PC-9 (cell line): ENCODE data around the gene AFAP1. TPM values are rescaled to one million over a fixed set of nuclear protein-coding genes. Genes with fewer than 3 reads are reported as not detected.

Source experiments
- BruUV-seq: library from RNA; stranded (reverse); fragments of 400-500 nt; replicated peaks from 2 replicates; lab custom pipeline; 2021; lab: Mats Ljungman, UMichigan
- CTCF ChIA-PET: fragments of 300-600 bp; sonication (Branson Sonifier 250); formaldehyde crosslinking; loops from one replicate; lab custom pipeline; 2022; ENCODE audit warnings: antibody characterized with exemption; lab: Charles Lee
- POLR2A ChIA-PET: fragments of 300-600 bp; sonication (Branson Sonifier 250); formaldehyde crosslinking; loops from one replicate; lab custom pipeline; 2022; ENCODE audit warnings: antibody characterized with exemption; ENCODE audit not compliant: unreplicated experiment; lab: Charles Lee
- DNase-seq, 2 experiments: peaks; one replicate each; pipeline versions ENCODE4 v3.0.0 to v3.0.0-alpha.2; 2015 to 2022; ENCODE audit warnings: mixed read lengths in 1 of 2
- H2AFZ ChIP-seq: fragments of 200-600 bp; sonication (generic); 2 replicates; pipeline ENCODE4 v1.8.1; 2017; ENCODE audit warnings: antibody characterized with exemption
- H3F3A ChIP-seq: fragments of 200-600 bp; sonication (generic); 2 replicates; pipeline ENCODE4 v1.8.1; 2017; ENCODE audit warnings: antibody characterized with exemption, mild to moderate bottlenecking, low read depth; ENCODE audit not compliant: insufficient read depth
- H3K27ac ChIP-seq: fragments of 200-600 bp; sonication (generic); 2 replicates; pipeline ENCODE4 v1.6.1; 2016; ENCODE audit warnings: mixed run types
- H3K27me3 ChIP-seq: fragments of 200-600 bp; sonication (generic); 2 replicates; pipeline ENCODE4 v1.6.1; 2016; ENCODE audit warnings: low read depth, mixed run types; ENCODE audit not compliant: insufficient read depth
- H3K36me3 ChIP-seq: fragments of 200-600 bp; sonication (generic); 2 replicates; pipeline ENCODE4 v1.6.1; 2016; ENCODE audit warnings: low read depth, mixed run types
- H3K4me1 ChIP-seq: fragments of 200-600 bp; sonication (generic); replicated peaks from 2 replicates; pipeline ENCODE4 v1.6.1; 2016; ENCODE audit warnings: mixed run types; ENCODE audit not compliant: insufficient read depth
- H3K4me2 ChIP-seq: fragments of 200-600 bp; sonication (generic); 2 replicates; pipeline ENCODE4 v1.6.1; 2017; ENCODE audit warnings: mixed run types
- H3K4me3 ChIP-seq: fragments of 200-600 bp; sonication (generic); 2 replicates; pipeline ENCODE4 v1.6.1; 2016; ENCODE audit warnings: mixed run types
- H3K79me2 ChIP-seq: fragments of 200-600 bp; sonication (generic); 2 replicates; pipeline ENCODE4 v1.6.1; 2017; ENCODE audit warnings: low read depth, mixed run types
- H3K9me2 ChIP-seq: fragments of 200-600 bp; sonication (generic); 2 replicates; pipeline ENCODE4 v1.8.1; 2017; ENCODE audit warnings: mild to moderate bottlenecking; ENCODE audit not compliant: insufficient read depth
- H3K9me3 ChIP-seq: fragments of 200-600 bp; sonication (generic); 2 replicates; pipeline ENCODE4 v1.8.1; 2016; ENCODE audit warnings: low read depth; ENCODE audit not compliant: insufficient read depth
- H4K20me1 ChIP-seq: fragments of 200-600 bp; sonication (generic); 2 replicates; pipeline ENCODE4 v1.8.1; 2017; ENCODE audit not compliant: insufficient read depth
- CTCF ChIP-seq: fragments of 200-600 bp; sonication (generic); conservative IDR thresholded peaks from 2 replicates; pipeline ENCODE4 v1.6.1; 2017; ENCODE audit warnings: mixed run types, antibody characterized with exemption, mild to moderate bottlenecking, moderate library complexity
- EZH2 ChIP-seq: fragments of 200-600 bp; sonication (generic); IDR thresholded peaks from 2 replicates; pipeline ENCODE4 v1.8.0; 2017; ENCODE audit warnings: antibody characterized with exemption, low read depth
- intact Hi-C: fragments of 100-400 bp; cut with micrococcal nuclease; formaldehyde crosslinking; loops from one replicate; pipeline ENCODE4 v1.10.0; 2022; ENCODE audit not compliant: unreplicated experiment
- total RNA-seq: library from RNA; stranded (reverse); gene quantifications from 2 replicates; pipeline ENCODE4 v1.2.3, GENCODE V29; 2021

The AFAP1 gene
- total RNA-seq, 1 experiment from 2014 or later, result 69.6 TPM

DNA sequence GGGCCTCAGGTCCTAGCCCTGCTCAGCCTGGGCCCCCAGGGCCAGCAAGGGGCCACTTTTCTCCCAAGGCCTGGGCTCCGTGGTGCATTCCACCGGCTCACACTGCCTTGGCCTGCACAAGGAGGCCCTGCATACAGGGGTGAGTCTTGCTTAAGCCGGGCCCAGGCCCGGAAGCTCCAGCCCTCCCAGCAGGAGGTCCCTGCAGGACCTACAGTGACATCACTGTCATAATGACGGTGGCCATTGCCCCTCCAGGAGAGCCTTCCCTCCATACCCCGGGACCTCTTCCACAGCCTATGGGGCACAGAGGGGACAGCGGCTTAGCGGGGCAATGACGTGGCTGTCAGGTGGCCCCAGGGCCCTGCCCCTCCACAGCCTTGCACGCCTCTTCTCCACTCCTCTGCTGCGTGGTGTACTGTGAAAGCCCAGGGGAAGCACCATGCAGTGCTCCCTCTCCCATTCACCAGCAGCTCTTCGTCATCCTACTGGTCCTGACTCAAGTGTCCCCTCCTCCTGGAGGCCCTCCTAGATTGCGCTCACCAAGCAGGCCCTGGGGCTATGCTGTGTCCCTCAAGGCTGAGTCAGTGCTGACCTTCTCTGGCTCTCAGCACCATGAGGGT, 32.3 kb upstream of the AFAP1 start:
- Histone ChIP-seq H3K9me3 (no peaks in the 10 kb centered on the region), H2AFZ (no peak overlapping the region), H4K20me1 (no peaks in the 10 kb centered on the region), H3K27me3 (no peaks in the 10 kb centered on the region), H3K27ac (peak overlapping the region; percentile 94), H3K9me2 (no peaks in the 10 kb centered on the region), H3K4me1 (peaks cover 84% of the 10 kb centered on the region), H3K36me3 (no peaks in the 10 kb centered on the region), H3K79me2 (peaks cover 23% of the 10 kb centered on the region; the same call in 1 of the 2 replicates), H3F3A (peaks cover 80% of the 10 kb centered on the region), H3K4me3 (peak overlapping the region; percentile 48), H3K4me2 (peak overlapping the region; percentile 74)
- ChIA-PET POLR2A (interaction anchor here (0.6 to 0.7 kb wide), 2 partner anchors 32 to 61 kb away, joined by 4 to 6 read pairs; partner anchors contain the start of gene AFAP1), CTCF (interaction anchor here (1.2 kb wide), 1 partner anchor 170 kb away, joined by 4 read pairs; no protein-coding TSS in a partner anchor)
- DNase-seq, result peak; percentile 60 to 72
- TF ChIP-seq EZH2, result no peak
- no peak for TF ChIP-seq CTCF
- intact Hi-C loops, result loop anchor here (1.0 to 2.0 kb wide), 2 partner anchors 48 to 129 kb away; no protein-coding TSS in a partner anchor
- BruUV-seq, result no TSS peak

GRCh38 chr4:7971159-7971631, 31.5 kb upstream of the AFAP1 start:
- H3K4me2 ChIP-seq, result peak overlapping the region; percentile 74
- H3K9me3 ChIP-seq, result no peaks in the 10 kb centered on the region
- H3F3A ChIP-seq, result peaks cover 72% of the 10 kb centered on the region
- peaks cover 81% of the 10 kb centered on the region for H3K4me1 ChIP-seq
- no peaks in the 10 kb centered on the region for H3K36me3 ChIP-seq
- peak overlapping the region; percentile 48 for H3K4me3 ChIP-seq
- DNase-seq, result peak in 1 of 2 experiments; percentile 42
- BruUV-seq, result no TSS peak
- H4K20me1 ChIP-seq, result no peaks in the 10 kb centered on the region
- no peaks in the 10 kb centered on the region for H3K9me2 ChIP-seq
- POLR2A ChIA-PET, result no interaction called here
- no peak overlapping the region for H2AFZ ChIP-seq
- no peak for TF ChIP-seq CTCF
- no peak for TF ChIP-seq EZH2
- no peaks in the 10 kb centered on the region for H3K27me3 ChIP-seq
- H3K27ac ChIP-seq, result peak overlapping the region; percentile 94
- H3K79me2 ChIP-seq, result peaks cover 23% of the 10 kb centered on the region; the same call in 1 of the 2 replicates
- intact Hi-C loops, result no loop called here
- CTCF ChIA-PET, result interaction anchor here (0.6 to 1.2 kb wide), 3 partner anchors 162 to 169 kb away, joined by 4 to 10 read pairs (median 7); no protein-coding TSS in a partner anchor

DNA sequence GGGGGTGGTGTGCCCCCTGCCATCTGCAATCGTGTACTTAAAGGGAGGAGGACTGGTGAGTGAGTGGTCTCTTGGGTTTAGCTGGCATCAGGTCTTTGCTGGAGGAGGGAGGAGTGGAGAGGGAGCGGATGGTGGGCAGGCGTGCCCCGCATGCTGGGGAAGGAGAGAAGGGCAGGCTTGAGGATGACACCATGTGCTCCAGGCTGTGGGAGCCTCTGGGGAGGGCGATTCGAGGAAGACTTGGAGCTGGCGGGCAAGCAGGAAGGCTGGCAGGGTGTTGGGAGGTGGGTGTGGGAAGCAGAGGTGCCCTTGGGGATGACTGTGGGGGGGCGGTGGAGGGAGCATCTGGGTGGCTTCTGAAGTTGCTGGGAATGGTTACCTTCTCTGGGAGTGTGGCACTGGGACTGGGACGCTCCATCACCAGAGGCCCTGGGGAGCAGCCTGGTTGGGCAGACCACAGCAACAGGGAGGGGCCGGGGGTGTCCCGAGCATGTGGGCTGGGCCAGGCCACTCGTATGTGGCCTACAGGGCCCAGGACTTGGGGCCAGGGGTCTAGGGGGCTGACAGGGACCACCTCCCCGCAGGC, 30.8 kb upstream of the AFAP1 start:
- Histone ChIP-seq H2AFZ (no peak overlapping the region), H3K4me1 (peaks cover 82% of the 10 kb centered on the region), H3F3A (peaks cover 71% of the 10 kb centered on the region), H3K9me3 (no peaks in the 10 kb centered on the region), H3K36me3 (no peaks in the 10 kb centered on the region), H3K27me3 (no peaks in the 10 kb centered on the region), H3K9me2 (no peaks in the 10 kb centered on the region), H3K27ac (peak overlapping the region; percentile 94), H3K4me3 (peak overlapping the region; percentile 48), H4K20me1 (no peaks in the 10 kb centered on the region), H3K4me2 (peak overlapping the region; percentile 74), H3K79me2 (peaks cover 23% of the 10 kb centered on the region; the same call in 1 of the 2 replicates)
- POLR2A ChIA-PET, result no interaction called here
- CTCF ChIA-PET, result interaction anchor here (0.6 to 1.2 kb wide), 3 partner anchors 32 to 165 kb away, joined by 7 to 21 read pairs (median 10); no protein-coding TSS in a partner anchor
- no TSS peak for BruUV-seq
- TF ChIP-seq CTCF, result no peak
- TF ChIP-seq EZH2, result no peak
- peak; percentile 59 to 66 for DNase-seq
- intact Hi-C loops, result loop anchor here (1.0 kb wide), 1 partner anchor 9 kb away; no protein-coding TSS in a partner anchor
